22Rv1 (cell line): ENCODE data around the gene LRRFIP1.
"Not testable (repeated sequence)": the region's sequence is repeated elsewhere in the genome, so short reads cannot be mapped to it uniquely, and the experiment has no call there.

Experiments used
- H3K27ac ChIP-seq: fragments of 450-650 bp; 2 replicates; pipeline ENCODE4 v1.5.1; 2017
- CTCF ChIP-seq: fragments of 450-650 bp; IDR thresholded peaks from 2 replicates; pipeline ENCODE4 v1.5.1; 2017; ENCODE audit warnings: mild to moderate bottlenecking
- ZFX ChIP-seq: fragments of 450-650 bp; IDR thresholded peaks from 2 replicates; pipeline ENCODE4 v1.6.1; 2017; ENCODE audit warnings: antibody characterized with exemption, borderline replicate concordance

LRRFIP1 gene

DNA sequence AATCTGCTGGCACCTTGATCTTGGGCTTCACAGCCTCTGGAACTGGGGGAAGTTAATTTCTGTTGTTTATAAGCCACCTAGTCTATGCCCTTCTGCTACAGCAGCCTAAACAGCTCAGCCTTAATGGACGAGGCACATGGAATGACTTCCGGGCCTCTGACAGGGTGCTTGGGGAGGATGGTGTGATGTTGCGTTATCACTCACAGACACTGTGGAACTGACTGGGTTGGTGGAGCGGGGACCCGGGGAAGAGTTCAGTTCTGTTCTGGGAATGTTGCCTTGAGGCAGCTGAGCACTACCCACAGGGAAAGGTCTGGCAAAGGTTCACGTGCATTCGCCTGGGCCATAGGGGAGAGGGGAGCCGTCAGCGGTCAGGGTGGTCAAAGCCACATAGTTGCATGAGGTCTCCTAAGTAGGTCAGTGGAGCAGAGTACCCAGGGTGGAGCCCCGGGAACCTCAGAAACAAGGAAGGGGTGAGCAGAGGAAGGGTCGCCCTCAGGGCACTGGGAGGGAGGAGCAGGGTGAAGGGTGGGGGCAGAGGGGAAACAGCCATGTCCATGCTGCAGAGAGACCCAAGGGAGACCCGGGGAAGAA lies 36.2 kb downstream of the LRRFIP1 start:
- no peak for TF ChIP-seq ZFX
- TF ChIP-seq CTCF = no peak
- peak overlapping the region; percentile 35; the same call in 1 of the 2 replicates for H3K27ac ChIP-seq

DNA sequence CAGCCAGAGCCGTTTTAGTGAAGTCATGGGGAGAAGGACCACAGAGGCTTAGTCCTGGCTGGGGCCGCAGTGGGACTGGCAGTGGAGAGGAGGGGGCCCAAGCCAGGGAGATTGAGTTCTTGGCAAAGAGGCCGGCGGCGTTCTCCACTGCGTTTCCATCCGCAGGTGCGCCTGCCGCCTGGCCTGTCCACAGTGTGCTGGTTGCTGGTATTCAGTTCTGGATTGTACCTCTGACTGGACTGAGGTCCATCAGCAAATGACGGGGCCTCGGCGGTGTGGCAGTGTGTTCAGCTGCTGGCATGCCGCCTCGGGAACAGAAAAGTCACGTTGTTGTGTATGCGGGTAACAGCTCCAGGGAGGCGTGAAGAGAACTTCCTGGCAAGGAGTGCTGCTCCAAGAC lies 36.8 kb downstream of the LRRFIP1 start:
- TF ChIP-seq CTCF (no peak), ZFX (no peak)
- H3K27ac ChIP-seq = no peak overlapping the region

DNA sequence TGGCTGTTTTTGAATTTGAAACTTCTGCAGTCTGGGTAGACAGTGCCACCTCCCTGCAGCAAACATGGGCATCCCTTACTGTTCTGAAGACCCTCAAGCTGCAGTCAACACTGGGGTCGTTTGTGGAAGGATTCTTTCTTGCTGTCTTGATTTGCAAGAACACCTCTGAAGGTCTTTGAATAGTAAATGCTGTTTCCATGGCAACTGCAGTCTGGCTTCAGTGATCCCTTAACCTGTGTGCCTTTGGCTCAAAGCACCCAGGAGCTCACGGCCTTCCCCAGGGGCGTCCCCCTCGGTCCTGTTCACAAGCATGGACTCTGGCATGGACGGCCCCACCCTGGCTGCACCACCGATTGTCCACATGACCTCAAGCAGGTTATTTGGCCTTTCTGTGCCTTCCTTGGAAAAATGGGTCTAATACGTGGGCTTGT lies 38.3 kb downstream of the LRRFIP1 start:
- no peak for TF ChIP-seq ZFX
- TF ChIP-seq CTCF = no peak
- H3K27ac ChIP-seq = no peak overlapping the region

GRCh38 chr2:237666606-237667005 lies 39.2 kb downstream of the LRRFIP1 start:
- TF ChIP-seq ZFX (no peak), CTCF (no peak)
- H3K27ac ChIP-seq = no peak overlapping the region

DNA sequence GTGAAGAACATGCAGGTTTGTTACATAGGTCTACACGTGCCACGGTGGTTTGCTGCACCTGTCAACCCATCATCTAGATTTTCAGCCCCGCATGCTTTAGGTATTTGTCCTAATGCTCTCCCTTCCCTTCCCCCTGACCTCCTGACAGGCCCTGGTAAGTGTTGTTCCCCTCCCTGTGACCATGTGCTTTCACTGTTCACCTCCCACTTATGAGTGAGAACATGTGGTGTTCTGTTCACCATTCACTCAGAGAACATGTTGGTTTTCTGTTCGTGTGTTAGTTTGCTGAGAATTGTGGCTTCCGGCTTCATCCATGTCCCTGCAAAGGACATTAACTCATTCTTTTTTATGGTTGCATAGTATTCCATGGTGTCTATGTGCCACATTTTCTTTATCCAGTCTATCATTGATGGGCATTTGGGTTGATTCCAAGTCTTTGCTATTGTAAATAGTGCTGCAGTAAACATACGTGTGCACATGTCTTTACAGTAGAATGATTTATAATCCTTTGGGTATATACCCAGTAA lies 39.7 kb downstream of the LRRFIP1 start:
- not testable (repeated sequence) for H3K27ac ChIP-seq

GRCh38 chr2:237667893-237668292 lies 40.5 kb downstream of the LRRFIP1 start:
- no peak overlapping the region for H3K27ac ChIP-seq

DNA sequence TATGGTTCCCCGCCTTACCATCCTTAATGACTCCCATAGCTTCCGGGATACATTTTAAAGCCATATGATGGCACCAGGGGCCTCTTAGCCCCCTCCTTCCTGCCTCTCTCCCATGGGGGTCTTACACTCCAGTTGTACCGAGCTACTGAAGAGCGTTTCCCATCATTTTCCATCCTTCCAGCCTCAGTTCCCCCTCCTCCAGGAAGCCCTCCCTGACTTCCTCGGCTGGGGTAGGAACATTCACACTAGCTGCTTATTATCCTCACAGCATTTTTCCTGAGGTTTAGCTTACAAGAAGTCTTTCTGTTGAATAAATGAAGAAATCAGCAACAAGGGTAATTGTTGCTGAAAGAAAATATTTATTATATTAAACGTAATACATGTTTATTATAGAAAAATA lies 41.1 kb downstream of the LRRFIP1 start:
- H3K27ac ChIP-seq = no peak overlapping the region
- TF ChIP-seq ZFX = no peak
- TF ChIP-seq CTCF = no peak

More at GRCh38 chr2:237667893-237668292, 40.5 kb downstream of the LRRFIP1 start:
- TF ChIP-seq CTCF (no peak), ZFX (no peak)

DNA sequence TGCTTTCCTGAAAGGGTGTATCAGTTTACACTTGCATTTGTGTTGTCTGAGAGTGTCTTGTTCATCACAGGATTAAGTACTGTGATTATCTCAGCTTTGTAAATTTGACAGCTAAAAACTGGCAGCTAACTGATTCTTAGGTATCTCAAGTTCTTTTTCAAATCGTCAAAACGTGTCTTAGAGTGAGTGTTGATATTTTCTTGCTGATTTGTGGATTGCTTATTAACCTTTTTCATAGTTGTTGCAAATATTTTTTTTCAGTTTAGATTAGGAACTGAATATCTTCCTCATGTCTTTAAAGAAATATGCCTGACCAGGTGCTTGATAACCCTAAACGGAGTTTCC lies 41.9 kb downstream of the LRRFIP1 start:
- no peak overlapping the region for H3K27ac ChIP-seq
- TF ChIP-seq ZFX (no peak), CTCF (no peak)
